ENCODE measurements around the gene MAST2.

The MAST2 gene

GRCh38 chr1:45952072-45952471 lies 148.7 kb downstream of the MAST2 start:
- H3K79me2 ChIP-seq (ENCODE audit: insufficient read depth, low read depth) = no peaks in the 10 kb centered on the region
- H3K4me3 ChIP-seq (IDR thresholded peaks at IDR 0.05; ENCODE audit: insufficient read depth, low read depth, low read length) = no peak overlapping the region
- no peak overlapping the region for H3K9ac ChIP-seq
- TF ChIP-seq CTCF (conservative IDR thresholded peaks at IDR 0.05; ENCODE audit: low read depth, low read length) = no peak
- no peaks in the 10 kb centered on the region for H3K27me3 ChIP-seq (ENCODE audit: insufficient read depth, low read depth)
- no peaks in the 10 kb centered on the region for H4K20me1 ChIP-seq (ENCODE audit: insufficient read depth)
- no peak overlapping the region for H3K4me2 ChIP-seq
- no peaks in the 10 kb centered on the region for H3K36me3 ChIP-seq (ENCODE audit: insufficient read depth)
- H2AFZ ChIP-seq (ENCODE audit: low read depth) = no peak overlapping the region
- no peaks in the 10 kb centered on the region for H3K4me1 ChIP-seq (ENCODE audit: low read depth, poor library complexity, severe bottlenecking)
- H3K27ac ChIP-seq = no peak overlapping the region

GRCh38 chr1:45953934-45954847 lies 150.8 kb downstream of the MAST2 start:
- Histone ChIP-seq H3K4me2 (no peak overlapping the region), H3K9ac (no peak overlapping the region)
- no peak for TF ChIP-seq CTCF (conservative IDR thresholded peaks at IDR 0.05; ENCODE audit: low read depth, low read length)

GRCh38 chr1:45957684-45958083 lies 154.3 kb downstream of the MAST2 start:
- H3K4me2 ChIP-seq = no peak overlapping the region
- H3K27me3 ChIP-seq (ENCODE audit: insufficient read depth, low read depth) = no peaks in the 10 kb centered on the region
- H3K4me3 ChIP-seq (IDR thresholded peaks at IDR 0.05; ENCODE audit: insufficient read depth, low read depth, low read length) = no peak overlapping the region
- no peaks in the 10 kb centered on the region for H3K4me1 ChIP-seq (ENCODE audit: low read depth, poor library complexity, severe bottlenecking)
- no peak overlapping the region for H2AFZ ChIP-seq (ENCODE audit: low read depth)
- no peaks in the 10 kb centered on the region for H3K79me2 ChIP-seq (ENCODE audit: insufficient read depth, low read depth)
- no peak overlapping the region for H3K9ac ChIP-seq
- no peak overlapping the region for H3K27ac ChIP-seq
- H4K20me1 ChIP-seq (ENCODE audit: insufficient read depth) = no peaks in the 10 kb centered on the region
- H3K36me3 ChIP-seq (ENCODE audit: insufficient read depth) = no peaks in the 10 kb centered on the region
- no peak for TF ChIP-seq CTCF (conservative IDR thresholded peaks at IDR 0.05; ENCODE audit: low read depth, low read length)

More at GRCh38 chr1:45953934-45954847, 150.8 kb downstream of the MAST2 start:
- no peaks in the 10 kb centered on the region for H4K20me1 ChIP-seq (ENCODE audit: insufficient read depth)
- no peaks in the 10 kb centered on the region for H3K36me3 ChIP-seq (ENCODE audit: insufficient read depth)
- no peaks in the 10 kb centered on the region for H3K27me3 ChIP-seq (ENCODE audit: insufficient read depth, low read depth)
- H3K4me3 ChIP-seq (IDR thresholded peaks at IDR 0.05; ENCODE audit: insufficient read depth, low read depth, low read length) = no peak overlapping the region
- no peak overlapping the region for H3K27ac ChIP-seq
- no peak overlapping the region for H2AFZ ChIP-seq (ENCODE audit: low read depth)
- no peaks in the 10 kb centered on the region for H3K4me1 ChIP-seq (ENCODE audit: low read depth, poor library complexity, severe bottlenecking)
- H3K79me2 ChIP-seq (ENCODE audit: insufficient read depth, low read depth) = no peaks in the 10 kb centered on the region

- no peak overlapping the region for H3K4me3 ChIP-seq (IDR thresholded peaks at IDR 0.05; ENCODE audit: insufficient read depth, low read depth, low read length)
- H4K20me1 ChIP-seq (ENCODE audit: insufficient read depth) = no peaks in the 10 kb centered on the region
- no peaks in the 10 kb centered on the region for H3K79me2 ChIP-seq (ENCODE audit: insufficient read depth, low read depth)
- no peak overlapping the region for H2AFZ ChIP-seq (ENCODE audit: low read depth)
- no peaks in the 10 kb centered on the region for H3K27me3 ChIP-seq (ENCODE audit: insufficient read depth, low read depth)
- no peaks in the 10 kb centered on the region for H3K4me1 ChIP-seq (ENCODE audit: low read depth, poor library complexity, severe bottlenecking)
- H3K36me3 ChIP-seq (ENCODE audit: insufficient read depth) = no peaks in the 10 kb centered on the region
- no peak overlapping the region for H3K9ac ChIP-seq
- H3K27ac ChIP-seq = no peak overlapping the region
- no peak for TF ChIP-seq CTCF (conservative IDR thresholded peaks at IDR 0.05; ENCODE audit: low read depth, low read length)
- no peak overlapping the region for H3K4me2 ChIP-seq
Observed at GRCh38 chr1:45958317-45958716, 154.9 kb downstream of the MAST2 start.
